GM18868 (cell line): Measurements from ENCODE around the gene TRIO.

Experiments used
- ATAC-seq: cut with Tn5 transposase; IDR thresholded peaks from one replicate; pipeline ENCODE4 v1.9.1; 2021; ENCODE audit warnings: mild to moderate bottlenecking, moderate library complexity; ENCODE audit not compliant: unreplicated experiment

The TRIO gene

DNA sequence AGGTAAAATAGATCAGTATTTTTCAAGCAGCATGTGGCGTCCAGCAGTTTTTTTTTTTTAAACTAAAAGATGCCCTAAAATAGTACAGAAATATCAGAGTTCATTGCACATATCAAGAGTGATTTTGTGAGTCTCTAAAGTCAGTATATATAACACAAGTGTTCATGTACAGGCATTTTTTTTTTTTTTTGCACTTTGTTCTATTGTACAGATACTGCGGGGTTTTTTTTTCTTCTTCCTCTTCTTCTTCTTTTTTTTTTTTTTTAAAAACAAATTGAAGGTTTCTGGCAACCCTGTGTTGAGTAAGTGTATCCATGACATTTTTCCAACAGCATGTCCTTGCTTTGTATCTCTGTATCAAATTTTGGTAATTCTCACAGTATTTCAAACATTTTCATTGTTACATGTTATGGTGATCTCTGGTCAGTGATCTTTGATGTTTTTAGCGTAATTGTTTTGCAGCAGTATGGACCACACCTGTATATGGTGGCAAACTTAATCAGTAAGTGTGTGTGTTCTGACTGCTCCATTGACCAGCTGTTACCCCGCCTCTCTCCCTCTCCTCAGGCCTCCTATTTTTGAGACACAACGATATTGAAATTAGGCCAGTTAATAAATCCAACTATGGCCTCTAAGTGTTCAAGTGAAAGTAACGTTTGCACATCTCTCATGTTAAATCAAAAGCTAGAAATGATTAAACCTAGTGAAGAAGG lies 76.8 kb downstream of the TRIO start:
- ATAC-seq: no peak

DNA sequence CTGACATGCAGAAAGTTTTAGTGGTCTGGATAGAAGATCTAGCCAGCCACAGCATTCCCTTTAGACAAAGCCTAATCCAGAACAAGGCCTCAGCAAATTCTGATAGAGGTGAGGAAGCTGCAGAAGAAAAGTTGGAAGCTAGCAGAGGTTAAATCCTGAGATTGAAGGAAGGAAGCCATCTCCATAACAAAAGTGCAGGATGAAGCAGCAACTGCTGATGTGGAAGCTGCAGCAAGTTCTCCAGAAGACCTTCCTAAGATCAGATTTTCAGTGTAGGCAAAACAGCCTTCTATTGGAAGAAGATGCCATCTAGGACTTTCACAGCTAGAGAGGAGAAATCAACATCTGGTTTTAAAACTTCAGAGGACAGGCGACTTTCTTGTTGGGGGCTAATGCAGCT lies 77.5 kb downstream of the TRIO start:
- ATAC-seq: no peak

DNA sequence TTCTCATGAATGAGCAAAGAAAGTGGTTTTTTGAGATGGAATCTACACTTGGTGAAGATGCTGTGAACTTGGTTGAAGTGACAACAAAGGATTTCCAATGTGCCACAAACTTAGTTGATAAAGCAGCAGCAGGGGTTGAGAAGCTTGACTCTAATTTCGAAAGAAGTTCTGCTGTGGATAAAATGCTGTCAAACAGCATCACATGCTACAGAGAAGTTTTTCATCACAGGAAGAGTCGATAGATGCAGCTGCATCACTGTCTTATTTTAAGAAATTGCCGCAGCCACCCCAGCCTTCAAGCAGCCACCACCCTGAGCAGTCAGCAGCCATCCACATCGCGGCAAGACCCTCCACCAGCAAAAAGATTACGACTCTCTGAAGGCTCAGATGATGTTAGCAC lies 78.6 kb downstream of the TRIO start:
- ATAC-seq: no peak

DNA sequence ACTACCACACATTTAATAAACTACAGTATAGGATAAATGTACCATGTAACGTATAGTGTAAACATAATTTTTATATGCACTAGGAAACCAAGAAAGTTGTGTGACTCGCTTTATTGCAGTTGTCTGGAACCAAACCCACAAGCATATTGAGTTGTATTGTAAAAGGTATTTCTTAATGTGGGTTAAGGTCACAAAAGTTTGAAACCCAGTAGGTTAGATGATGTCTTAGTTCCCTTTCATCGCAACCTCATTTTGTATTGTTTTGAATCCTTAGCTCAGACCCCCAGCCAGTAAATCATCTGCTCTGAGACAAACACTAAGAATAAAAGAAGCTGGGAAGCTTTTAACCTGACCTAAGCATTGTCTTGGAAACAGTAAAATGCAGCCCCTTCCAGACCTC lies 79.1 kb downstream of the TRIO start:
- ATAC-seq: no peak

DNA sequence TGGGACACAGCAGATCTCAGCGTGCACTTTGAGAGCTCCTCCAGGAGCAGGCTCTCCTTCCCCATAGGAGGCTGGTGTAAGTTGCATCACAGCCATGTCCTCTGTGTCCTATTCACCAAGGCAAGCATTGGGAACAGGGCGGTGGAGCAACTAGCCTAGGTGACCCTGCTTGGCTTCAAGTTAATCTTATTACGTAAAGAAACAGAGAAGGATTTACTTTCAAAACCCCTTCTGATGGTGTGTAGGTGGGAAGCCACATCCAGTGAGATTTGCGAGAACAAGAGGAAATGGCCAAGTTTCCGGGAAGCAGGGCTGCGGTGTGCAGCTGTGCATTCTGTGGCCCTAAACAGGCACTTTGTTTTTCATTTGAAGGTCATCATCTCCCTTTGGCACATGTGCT lies 80.2 kb downstream of the TRIO start:
- ATAC-seq: no peak

DNA sequence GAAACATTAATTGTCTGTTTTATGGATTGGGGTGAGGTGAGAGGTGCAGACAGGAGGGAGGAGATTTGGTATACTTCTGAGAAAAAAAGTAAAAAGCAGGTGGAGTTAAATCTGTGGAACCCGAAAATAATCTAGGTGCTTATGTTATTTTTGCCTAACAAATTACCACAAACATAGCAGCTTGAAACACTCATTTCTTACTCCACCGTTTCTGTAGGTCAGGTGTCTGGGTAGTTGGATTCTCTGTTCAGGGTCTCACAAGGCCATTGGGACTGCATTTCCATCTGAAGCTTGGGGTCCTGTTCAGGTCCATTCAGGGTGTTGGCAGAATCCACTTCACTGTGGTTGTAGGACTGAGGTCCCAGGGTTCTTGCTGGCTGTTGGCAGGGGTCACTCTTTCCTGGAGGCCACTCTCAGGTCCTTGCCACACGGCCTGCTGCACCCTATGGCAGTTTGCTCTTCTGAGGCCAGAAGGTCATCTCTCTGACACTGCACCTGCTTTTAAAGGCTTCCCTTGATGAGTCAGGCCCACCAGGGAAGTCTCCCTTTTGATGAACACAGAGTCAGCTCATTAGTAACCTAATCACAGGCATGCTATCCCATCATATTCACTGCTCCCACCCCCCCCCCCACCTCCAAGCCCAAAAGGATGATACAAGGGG lies 82.2 kb downstream of the TRIO start:
- ATAC-seq: no peak

DNA sequence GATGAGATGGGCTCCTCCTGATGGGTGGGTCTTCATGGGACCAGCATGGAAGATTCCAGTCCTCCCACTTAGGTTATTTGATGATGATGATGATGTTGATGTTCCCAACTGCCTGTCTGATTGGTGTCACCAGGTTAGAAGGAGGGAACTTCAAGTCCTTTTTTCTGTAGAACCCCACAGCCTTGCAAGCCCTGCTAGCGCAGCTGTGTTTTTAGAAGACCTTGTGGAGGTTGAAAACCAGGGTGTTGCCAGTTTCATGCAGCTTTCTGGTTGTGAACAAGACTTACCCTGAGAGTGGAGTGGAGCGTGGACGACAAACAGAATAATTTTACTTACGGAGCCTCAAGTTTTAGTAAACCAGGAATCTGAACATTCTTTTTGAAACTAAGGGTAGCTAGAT lies 83.0 kb downstream of the TRIO start:
- ATAC-seq: no peak

DNA sequence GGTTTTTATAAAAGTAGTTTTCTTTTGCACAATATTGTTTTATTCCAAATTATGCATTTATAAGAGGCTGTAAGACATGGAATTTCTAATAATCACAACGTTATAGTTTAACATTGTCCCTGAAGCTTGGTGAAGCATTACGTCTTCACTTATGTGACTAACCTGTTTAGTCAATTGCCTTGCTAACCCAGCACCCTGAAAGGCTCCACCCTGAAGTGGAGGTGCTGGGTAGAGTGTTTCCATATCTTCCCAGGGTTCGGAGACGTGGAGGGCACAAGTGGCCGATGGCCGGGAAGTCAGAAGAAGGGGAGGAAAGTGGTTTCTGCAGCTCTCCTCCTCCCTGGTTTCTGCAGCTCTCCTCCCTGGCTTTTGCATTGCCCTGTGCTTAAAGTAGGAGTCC lies 83.4 kb downstream of the TRIO start:
- ATAC-seq: no peak

DNA sequence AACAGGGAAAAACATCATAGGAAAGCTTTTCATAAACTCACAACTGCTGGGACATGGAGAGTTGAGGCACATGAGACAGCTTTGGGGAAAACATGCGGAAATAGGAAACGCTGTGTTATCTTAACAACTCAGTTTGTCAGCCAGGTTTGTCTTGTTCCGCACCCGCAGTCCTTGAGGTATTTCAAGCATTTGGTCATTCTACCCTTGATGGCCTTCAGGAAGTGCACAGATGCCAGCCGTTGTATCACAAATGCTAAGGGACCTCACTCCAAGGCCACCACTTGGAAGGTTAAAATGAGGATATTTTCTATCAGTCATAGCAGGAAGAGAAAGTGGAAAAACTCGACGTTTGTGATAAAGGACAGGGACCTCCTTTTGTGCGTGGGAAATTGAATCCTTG lies 83.8 kb downstream of the TRIO start:
- ATAC-seq: no peak

DNA sequence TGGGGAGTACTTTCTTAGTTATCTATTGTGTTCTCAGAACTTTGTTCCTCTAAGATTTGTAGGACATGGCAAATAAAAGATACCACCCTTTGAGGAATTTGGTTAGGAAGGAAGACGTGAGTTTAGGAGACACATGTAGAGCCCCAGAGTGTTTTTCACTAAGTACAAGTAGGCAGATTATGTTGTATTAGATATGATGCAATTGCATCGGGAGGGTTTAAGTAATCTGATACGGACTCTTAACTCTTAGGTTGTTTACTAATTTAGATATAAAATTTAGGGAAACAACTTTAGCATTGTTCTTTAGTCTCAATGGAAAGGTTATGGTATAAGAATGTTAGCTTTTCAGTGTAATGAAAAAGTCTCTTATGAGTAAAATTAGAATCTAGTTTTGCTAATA lies 84.4 kb downstream of the TRIO start:
- ATAC-seq: no peak

DNA sequence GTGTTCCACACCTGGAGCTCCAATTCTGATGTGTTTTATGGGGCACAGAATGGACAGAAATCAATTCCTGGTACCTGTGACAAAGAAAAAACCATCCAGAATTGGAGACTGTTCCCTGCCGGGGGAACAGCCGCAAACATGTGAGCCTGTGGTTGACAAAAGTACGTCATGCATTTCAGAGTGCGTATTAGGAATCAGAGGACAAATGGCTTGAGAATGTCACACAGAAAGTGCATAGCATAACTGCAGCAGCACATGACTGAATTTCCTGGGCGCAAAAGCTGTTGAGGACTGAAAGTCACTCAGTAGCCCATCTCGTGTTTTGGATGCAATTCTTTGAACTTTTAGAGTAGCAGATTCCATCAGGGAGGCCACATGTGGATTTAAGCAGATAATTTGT lies 85.1 kb downstream of the TRIO start:
- no peak for ATAC-seq

DNA sequence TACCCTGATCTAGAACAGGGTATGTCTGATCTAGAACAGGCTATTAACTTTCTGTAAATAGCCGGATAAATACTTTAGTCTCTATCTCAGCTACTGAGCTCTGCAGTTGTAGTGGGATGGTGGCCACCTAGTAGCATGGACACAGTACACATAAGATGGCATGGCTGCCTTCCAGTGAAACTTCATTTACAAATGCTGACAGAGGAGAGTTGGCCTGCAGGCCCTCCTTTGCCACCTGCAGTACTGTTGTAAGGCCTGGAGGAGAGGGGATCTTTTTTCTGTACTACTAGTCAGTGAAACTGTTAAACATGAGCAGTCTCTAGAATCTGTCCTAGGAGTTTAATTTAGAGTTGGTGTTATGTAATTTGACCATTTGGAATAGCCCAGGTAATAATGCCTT lies 86.0 kb downstream of the TRIO start:
- peak; percentile 70 for ATAC-seq

DNA sequence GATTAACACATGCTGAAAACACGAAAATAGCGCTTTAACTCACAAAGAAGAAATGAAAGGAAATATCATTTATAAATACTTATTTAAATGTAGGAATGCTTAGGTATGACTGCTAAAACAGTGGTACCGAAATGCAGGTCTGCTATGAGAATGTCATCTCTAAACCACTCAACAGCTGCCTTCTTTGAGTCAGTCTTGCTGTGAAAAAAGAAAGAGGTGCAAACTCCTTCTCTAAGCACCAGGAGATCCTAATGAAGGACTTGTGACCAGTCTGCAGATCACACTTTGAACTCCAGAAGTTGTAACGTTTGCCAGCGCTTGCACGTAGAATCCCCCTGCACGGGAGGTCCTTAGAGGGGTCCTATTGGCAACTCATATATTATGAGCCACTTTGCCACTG lies 86.6 kb downstream of the TRIO start:
- ATAC-seq: no peak

DNA sequence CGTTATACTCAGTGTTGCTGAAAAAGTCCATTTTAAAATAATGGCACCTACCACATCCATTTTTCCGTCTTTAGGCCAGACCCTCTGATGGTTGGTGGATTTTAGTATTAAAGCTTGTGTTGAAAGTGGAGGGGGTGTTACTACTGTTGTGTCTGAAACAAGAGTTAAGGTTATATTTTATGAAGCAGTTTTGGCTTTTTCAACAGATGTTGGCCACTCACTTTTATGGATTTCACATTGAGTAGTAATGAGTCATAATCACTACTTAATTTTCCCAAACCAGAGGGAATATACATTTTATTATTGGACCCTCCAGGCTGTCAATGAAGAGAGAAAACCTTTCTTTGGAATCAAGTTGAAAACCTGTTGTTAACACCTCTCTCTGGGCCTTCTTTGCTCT lies 88.0 kb downstream of the TRIO start:
- ATAC-seq: no peak

DNA sequence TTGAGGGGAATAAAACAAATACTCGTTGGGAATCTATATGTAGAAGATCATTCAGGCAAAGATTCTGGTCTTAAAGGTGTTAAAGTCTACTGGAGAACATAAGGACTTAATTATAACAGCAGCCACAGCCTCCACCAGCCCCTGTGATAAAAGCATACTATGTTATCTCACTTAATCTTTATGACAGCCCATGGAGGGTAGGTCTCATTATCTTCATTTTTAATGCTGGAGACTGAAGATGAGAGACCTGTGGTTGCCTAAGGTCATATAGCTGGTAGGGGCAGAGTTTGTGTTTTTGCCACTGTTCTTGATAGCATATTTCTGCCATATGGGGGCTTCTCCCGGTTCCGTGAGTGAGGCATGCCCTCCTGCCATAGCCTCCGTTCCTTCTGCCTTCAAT lies 88.7 kb downstream of the TRIO start:
- no peak for ATAC-seq

DNA sequence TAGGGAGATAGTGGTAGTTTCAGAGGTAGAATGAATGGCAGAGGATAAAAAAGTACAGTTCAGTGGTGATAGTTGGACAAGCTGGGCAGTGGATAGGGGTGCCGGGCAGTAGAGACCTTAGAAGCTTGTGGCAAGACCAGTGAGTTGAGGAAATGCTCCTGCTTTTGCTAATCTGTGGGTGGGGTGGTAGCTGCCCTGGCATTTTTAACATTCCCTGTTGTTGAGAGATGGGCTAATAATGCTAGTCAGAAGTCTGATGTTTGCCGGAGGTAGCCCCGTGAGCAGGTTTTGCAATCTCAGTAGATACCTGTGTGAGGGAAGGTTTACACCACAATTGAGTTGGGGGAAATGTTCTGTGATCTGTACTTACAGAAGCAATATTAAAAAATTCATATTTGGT lies 91.1 kb downstream of the TRIO start:
- no peak for ATAC-seq

DNA sequence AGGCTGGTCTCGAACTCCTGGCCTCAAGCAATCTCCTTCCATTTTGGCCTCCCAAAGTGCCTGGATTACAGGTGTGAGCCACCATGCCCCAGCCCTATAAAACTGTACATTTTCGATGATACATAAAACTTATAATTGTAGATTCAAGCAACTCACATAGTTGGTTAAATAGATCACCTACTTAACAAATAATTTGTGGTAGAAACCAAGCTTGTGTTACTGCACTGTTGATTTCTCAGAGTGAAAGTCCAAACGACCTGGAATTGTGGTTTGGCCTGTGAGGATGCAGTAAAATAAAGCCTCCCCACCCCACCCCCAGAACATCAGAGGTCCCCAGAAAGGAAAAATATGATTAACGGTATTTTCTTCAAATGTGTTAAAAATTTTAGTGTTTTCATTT lies 92.7 kb downstream of the TRIO start:
- ATAC-seq: no peak

DNA sequence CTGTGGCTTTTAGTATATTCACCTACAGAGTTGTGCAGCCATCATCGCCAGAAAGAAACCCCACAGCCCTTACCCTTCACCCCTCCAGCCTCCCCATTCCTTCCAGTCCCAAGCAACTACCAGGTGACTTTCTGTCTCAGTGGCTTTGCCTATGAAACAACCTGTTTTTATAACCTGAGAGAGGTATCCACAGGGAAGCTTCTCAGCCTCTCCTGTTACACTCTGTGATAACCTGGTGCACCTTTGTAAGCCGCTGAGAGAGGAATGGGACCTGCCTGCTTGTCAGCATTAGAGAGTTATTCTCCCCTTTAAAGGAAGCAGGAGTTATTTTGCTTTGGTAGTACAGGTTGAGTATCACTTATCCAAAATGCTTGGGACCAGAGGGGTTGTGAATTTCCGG lies 93.6 kb downstream of the TRIO start:
- no peak for ATAC-seq

DNA sequence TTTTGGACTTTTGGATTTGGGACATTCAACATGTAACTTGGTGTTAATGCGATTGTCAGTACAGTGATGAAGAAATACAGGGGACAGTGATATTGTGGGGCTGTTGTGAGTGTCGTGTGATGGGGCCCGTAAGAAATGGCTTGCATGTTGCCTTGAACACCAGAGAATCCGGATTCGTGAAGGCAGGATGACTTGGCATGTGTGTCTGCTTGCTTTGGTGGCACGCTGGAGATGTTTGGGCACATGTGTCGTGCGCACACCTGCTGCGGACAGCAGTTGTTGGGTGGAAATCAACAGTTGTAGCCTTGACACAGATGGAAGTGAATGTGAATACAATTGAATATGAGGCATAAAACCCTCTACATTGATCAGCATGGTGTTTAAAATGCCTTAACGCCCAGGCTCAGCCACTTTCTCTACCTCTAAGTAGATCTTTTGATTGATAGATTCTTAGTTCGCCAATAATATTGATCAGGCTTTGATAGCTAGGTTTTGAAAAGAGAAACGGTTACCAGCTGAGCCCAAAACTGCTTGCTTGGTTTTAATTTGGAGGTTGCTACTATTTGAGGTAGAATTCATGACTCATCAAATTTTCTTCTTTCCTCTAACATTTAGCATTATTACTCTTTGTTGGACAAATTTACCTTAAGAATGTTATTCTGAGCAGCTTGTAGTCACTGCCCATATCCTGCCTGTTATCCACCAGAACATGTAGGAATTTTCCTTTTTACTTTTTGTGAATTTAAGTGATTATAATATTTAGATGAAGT lies 94.4 kb downstream of the TRIO start:
- no peak for ATAC-seq

DNA sequence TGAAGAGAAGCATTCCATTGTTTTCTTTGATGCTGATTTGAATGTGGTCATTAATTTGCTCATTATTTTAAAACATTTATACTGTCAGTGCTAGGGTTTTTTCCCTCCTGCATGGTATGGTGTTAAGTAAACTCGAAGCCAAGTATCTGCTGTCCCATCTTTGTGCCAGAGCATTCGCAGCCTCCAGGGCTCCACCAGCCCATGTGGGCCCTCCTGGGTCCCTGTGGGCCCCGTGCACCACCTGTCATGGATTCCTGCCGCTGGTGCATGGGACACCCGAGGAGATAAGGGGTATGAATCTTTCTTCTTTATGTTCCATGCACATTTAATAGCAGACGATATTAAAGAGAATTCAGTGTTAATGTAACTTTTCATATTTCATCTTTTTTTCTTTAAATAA lies 95.1 kb downstream of the TRIO start:
- no peak for ATAC-seq

DNA sequence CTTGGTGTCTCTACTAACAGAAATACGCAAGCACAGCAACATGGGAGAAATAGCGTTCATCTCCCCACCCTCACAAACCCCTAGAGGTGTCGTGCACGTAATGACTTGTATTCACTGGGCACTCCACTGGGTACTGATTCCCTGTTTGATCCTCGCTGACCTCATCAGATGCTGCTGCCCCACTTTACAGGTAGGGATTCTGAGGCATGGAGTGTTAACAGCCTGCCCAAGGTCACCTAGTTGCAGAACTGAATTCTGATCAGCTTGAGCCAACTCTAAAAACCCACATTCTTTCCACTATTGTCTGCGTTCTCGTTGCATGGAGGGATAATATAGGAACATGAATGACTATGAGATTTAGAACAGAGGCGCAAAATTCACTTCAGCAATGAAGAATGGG lies 96.3 kb downstream of the TRIO start:
- ATAC-seq: no peak

DNA sequence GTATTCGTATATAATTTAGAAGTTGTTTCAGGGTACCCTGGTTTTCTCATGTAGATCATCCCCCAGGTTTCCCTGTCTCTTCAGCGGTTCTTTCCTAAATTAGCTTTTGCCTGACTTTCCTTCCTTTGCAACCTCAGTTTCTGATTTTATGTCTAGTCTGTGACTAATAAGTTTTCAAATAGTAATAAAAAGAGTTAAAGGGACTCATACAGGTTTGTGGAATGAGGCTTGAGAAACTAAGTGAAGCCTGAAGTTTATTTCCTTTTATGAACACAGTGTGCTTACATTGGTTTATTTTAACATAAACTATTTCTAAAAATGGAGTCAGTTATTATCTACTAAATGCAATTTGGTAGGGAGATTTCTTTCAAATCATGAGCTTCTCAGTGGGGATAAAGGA lies 96.8 kb downstream of the TRIO start:
- no peak for ATAC-seq
